Measurements from ENCODE around the gene ROR1. TPM values are rescaled to one million over a fixed set of nuclear protein-coding genes. Genes with fewer than 3 reads are reported as not detected.

Gene ROR1
- total RNA-seq, 1 experiment from 2014 or later, result 2.7 TPM

DNA sequence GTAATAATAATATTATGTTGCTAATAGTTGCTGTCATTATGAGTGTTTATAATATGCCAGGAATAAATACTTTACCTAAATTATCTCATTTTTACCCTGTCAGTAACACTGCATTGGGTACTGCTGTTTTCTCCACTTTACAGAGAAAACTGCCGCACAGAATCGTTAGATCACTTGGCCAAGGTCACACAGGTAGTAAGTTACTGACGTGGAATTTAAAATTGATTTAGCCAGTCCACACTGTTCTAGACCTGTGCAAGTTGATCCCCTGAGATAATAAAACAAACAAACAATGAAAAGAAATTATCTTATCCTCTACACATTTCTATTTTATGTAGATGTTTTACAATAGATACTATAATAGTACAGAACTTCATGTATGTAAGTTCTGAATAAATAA, 174.1 kb downstream of the ROR1 start:
- H3K27me3 ChIP-seq (ENCODE audit: insufficient read depth, low read length), result no peaks in the 10 kb centered on the region
- H3K79me2 ChIP-seq (ENCODE audit: insufficient read depth, low read length), result no peaks in the 10 kb centered on the region
- ChIA-PET RAD21 (ENCODE audit: low non-redundant PET in 1 of 2, low total read pairs in 2 of 2, uncharacterized antibody in 2 of 2, unreplicated experiment in 2 of 2) (no interaction called here), CTCF (no interaction called here), POLR2A (no interaction called here)
- no peaks in the 10 kb centered on the region for H3K9me3 ChIP-seq (ENCODE audit: control insufficient read depth in 1 of 2, insufficient read depth in 1 of 2, low read depth in 1 of 2, low read length in 2 of 2)
- no peak overlapping the region for H3K4me3 ChIP-seq (replicated peaks in 1 of 2; ENCODE audit: low read depth in 1 of 2, low read length in 2 of 2)
- DNase-seq (ENCODE audit: low read depth, low spot score) (no peak), ATAC-seq (no peak)
- no peaks in the 10 kb centered on the region for H4K20me1 ChIP-seq (ENCODE audit: insufficient read depth)
- no peak overlapping the region for H3K4me2 ChIP-seq (ENCODE audit: low read length)
- no peaks in the 10 kb centered on the region for H3K9me2 ChIP-seq (ENCODE audit: insufficient read depth)
- H3K27ac ChIP-seq (ENCODE audit: low read depth, low read length), result no peak overlapping the region
- TF ChIP-seq ZFX (IDR thresholded peaks at IDR 0.05) (no peak), EZH2 (IDR thresholded peaks at IDR 0.05) (no peak), SIN3A (IDR thresholded peaks at IDR 0.05; ENCODE audit: low read depth) (no peak), SRF (IDR thresholded peaks at IDR 0.05; ENCODE audit: low read depth) (no peak), EZH2phosphoT487 (IDR thresholded peaks at IDR 0.05; ENCODE audit: borderline replicate concordance) (no peak), TCF7L2 (IDR thresholded peaks at IDR 0.05; ENCODE audit: borderline replicate concordance, extremely low read depth, insufficient read depth, insufficient read length) (no peak), CEBPB (IDR thresholded peaks at IDR 0.05; ENCODE audit: low read depth) (no peak), ELF1 (IDR thresholded peaks at IDR 0.05; ENCODE audit: borderline replicate concordance, low read depth) (no peak), YY1 (IDR thresholded peaks at IDR 0.05; ENCODE audit: extremely low read depth, insufficient replicate concordance, low read depth, low read length) (no peak), POLR2AphosphoS5 (IDR thresholded peaks at IDR 0.05; ENCODE audit: low read depth, low read length) (no peak), JUND (IDR thresholded peaks at IDR 0.05) (no peak), FOSL1 (IDR thresholded peaks at IDR 0.05; ENCODE audit: low read depth) (no peak), RAD21 (IDR thresholded peaks at IDR 0.05; ENCODE audit: low read depth) (no peak)
- TF ChIP-seq, protein P1, sequence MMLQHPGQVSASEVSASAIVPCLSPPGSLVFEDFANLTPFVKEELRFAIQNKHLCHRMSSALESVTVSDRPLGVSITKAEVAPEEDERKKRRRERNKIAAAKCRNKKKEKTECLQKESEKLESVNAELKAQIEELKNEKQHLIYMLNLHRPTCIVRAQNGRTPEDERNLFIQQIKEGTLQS (IDR thresholded peaks at IDR 0.05), result no peak
- TF ChIP-seq, protein P2, sequence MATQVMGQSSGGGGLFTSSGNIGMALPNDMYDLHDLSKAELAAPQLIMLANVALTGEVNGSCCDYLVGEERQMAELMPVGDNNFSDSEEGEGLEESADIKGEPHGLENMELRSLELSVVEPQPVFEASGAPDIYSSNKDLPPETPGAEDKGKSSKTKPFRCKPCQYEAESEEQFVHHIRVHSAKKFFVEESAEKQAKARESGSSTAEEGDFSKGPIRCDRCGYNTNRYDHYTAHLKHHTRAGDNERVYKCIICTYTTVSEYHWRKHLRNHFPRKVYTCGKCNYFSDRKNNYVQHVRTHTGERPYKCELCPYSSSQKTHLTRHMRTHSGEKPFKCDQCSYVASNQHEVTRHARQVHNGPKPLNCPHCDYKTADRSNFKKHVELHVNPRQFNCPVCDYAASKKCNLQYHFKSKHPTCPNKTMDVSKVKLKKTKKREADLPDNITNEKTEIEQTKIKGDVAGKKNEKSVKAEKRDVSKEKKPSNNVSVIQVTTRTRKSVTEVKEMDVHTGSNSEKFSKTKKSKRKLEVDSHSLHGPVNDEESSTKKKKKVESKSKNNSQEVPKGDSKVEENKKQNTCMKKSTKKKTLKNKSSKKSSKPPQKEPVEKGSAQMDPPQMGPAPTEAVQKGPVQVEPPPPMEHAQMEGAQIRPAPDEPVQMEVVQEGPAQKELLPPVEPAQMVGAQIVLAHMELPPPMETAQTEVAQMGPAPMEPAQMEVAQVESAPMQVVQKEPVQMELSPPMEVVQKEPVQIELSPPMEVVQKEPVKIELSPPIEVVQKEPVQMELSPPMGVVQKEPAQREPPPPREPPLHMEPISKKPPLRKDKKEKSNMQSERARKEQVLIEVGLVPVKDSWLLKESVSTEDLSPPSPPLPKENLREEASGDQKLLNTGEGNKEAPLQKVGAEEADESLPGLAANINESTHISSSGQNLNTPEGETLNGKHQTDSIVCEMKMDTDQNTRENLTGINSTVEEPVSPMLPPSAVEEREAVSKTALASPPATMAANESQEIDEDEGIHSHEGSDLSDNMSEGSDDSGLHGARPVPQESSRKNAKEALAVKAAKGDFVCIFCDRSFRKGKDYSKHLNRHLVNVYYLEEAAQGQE (IDR thresholded peaks at IDR 0.05; ENCODE audit: low read depth), result no peak
- TF ChIP-seq, protein P3, sequence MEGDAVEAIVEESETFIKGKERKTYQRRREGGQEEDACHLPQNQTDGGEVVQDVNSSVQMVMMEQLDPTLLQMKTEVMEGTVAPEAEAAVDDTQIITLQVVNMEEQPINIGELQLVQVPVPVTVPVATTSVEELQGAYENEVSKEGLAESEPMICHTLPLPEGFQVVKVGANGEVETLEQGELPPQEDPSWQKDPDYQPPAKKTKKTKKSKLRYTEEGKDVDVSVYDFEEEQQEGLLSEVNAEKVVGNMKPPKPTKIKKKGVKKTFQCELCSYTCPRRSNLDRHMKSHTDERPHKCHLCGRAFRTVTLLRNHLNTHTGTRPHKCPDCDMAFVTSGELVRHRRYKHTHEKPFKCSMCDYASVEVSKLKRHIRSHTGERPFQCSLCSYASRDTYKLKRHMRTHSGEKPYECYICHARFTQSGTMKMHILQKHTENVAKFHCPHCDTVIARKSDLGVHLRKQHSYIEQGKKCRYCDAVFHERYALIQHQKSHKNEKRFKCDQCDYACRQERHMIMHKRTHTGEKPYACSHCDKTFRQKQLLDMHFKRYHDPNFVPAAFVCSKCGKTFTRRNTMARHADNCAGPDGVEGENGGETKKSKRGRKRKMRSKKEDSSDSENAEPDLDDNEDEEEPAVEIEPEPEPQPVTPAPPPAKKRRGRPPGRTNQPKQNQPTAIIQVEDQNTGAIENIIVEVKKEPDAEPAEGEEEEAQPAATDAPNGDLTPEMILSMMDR (IDR thresholded peaks at IDR 0.05 in 2 of 3, conservative IDR thresholded peaks at IDR 0.05 in 1 of 3; ENCODE audit: borderline replicate concordance in 1 of 3, insufficient read depth in 1 of 3, low read depth in 2 of 3, low read length in 2 of 3), result no peak
- TF ChIP-seq, protein P4, sequence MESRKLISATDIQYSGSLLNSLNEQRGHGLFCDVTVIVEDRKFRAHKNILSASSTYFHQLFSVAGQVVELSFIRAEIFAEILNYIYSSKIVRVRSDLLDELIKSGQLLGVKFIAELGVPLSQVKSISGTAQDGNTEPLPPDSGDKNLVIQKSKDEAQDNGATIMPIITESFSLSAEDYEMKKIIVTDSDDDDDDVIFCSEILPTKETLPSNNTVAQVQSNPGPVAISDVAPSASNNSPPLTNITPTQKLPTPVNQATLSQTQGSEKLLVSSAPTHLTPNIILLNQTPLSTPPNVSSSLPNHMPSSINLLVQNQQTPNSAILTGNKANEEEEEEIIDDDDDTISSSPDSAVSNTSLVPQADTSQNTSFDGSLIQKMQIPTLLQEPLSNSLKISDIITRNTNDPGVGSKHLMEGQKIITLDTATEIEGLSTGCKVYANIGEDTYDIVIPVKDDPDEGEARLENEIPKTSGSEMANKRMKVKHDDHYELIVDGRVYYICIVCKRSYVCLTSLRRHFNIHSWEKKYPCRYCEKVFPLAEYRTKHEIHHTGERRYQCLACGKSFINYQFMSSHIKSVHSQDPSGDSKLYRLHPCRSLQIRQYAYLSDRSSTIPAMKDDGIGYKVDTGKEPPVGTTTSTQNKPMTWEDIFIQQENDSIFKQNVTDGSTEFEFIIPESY (IDR thresholded peaks at IDR 0.05; ENCODE audit: extremely low read depth, insufficient replicate concordance, low read length), result no peak
- no peaks in the 10 kb centered on the region for H3K36me3 ChIP-seq (ENCODE audit: control insufficient read depth in 1 of 2, insufficient read depth in 2 of 2, low read length in 2 of 2)
- BruUV-seq (replicated peaks), result no TSS peak
- H3K4me1 ChIP-seq (ENCODE audit: control insufficient read depth in 1 of 2, insufficient read depth in 2 of 2, low read length in 2 of 2), result peaks cover 3 to 7% of the 10 kb centered on the region in 2 experiments; a peak in 1 of 4 replicates
- H3K9ac ChIP-seq (ENCODE audit: low read length), result no peak overlapping the region
- intact Hi-C loops (cut with micrococcal nuclease), result no loop called here
- no peak overlapping the region for H2AFZ ChIP-seq (ENCODE audit: low read depth, low read length, poor library complexity, severe bottlenecking)

All from HCT116 (cell line).